Omental fat pad (tissue), 4 donors: ENCODE results near the gene SPATA19. TPM values are rescaled to one million over a fixed set of nuclear protein-coding genes. Genes with fewer than 3 reads are reported as not detected.

Source experiments
- ATAC-seq: fragments of 150-250 bp; one replicate; pipeline ENCODE4 v1.9.1; 2016; ENCODE audit warnings: mild to moderate bottlenecking, moderate library complexity; ENCODE audit not compliant: low FRiP score
- DNase-seq: peaks from one replicate; pipeline ENCODE4 v3.0.0-alpha.2; 2019; ENCODE audit warnings: low spot score
- total RNA-seq, 4 donors: library from RNA; depleted of rRNA; stranded (reverse); fragments of >200 nt; gene quantifications; one replicate each; pipeline ENCODE4 v1.1.0, GENCODE V29; 2016
- TF ChIP-seq, protein P1 (sequence below), 3 donors: fragments of 450-650 bp; IDR thresholded peaks; one replicate each; pipeline ENCODE4 v1.5.1; 2016 to 2017; ENCODE audit warnings: antibody characterized with exemption in 3 of 3, mild to moderate bottlenecking in 3 of 3, moderate library complexity in 2 of 3

Gene SPATA19
- total RNA-seq, 4 donors from 2014 or later: not detected

DNA sequence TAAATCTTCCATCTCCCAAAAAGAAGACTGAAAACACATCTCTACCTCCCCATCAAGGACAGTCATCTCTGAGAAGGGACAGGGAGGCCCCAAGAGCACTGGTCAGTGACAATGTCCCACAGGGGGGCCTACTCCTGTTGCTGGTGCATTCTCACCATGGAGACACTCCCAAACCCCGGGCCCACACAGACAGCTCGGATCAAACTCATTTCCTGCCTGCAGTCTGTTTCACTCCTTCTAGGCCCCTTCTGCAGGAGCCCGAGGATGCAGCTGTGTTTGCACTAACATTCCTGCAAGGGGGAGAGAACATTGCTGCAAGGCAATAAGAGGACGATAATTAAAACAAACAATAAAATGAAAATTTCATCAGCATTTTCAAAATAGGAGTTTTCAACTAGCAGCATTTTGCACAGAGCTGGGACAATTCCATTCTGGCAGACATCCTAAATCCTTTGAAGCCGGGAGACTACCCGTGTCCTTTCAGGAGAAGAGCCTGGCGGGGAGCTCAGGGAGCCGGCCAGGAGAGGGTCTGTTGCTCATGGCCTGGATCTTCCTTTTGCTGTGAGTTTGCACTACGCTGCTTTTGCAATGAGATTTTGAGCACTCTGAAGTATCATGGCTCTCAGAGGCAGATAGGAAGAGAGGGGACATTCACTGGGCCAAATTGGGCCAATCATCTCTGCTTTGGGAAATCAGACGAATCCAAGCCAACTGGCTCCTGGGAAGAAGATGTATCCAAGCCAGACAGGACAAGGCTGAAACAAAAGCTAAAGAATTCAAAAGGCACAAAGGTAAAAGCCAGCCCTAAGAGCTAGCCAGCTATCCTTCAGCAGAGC is 33.2 kb downstream of the SPATA19 start:
- no peak for DNase-seq
- TF ChIP-seq, protein P1, sequence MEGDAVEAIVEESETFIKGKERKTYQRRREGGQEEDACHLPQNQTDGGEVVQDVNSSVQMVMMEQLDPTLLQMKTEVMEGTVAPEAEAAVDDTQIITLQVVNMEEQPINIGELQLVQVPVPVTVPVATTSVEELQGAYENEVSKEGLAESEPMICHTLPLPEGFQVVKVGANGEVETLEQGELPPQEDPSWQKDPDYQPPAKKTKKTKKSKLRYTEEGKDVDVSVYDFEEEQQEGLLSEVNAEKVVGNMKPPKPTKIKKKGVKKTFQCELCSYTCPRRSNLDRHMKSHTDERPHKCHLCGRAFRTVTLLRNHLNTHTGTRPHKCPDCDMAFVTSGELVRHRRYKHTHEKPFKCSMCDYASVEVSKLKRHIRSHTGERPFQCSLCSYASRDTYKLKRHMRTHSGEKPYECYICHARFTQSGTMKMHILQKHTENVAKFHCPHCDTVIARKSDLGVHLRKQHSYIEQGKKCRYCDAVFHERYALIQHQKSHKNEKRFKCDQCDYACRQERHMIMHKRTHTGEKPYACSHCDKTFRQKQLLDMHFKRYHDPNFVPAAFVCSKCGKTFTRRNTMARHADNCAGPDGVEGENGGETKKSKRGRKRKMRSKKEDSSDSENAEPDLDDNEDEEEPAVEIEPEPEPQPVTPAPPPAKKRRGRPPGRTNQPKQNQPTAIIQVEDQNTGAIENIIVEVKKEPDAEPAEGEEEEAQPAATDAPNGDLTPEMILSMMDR (IDR thresholded peaks at IDR 0.05): no peak
- ATAC-seq: no peak

DNA sequence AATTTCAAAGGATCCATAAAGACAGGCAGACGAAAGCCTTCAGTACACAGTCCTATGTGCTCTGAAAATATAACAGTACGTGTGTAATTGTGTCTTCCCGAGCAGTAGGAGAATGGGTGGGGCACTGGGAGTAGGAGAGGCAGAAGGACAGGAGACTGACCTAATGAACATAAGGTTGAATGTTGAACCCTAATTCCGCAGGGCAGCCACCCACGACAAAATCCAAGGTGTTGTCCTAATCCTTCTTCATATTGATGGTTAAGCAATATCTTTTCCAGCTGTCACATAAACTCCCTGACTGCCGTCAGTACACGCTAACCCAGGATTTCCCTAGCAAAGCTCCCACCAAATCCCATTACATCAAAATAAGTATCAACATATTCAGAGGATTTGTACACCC is 34.5 kb downstream of the SPATA19 start:
- TF ChIP-seq, protein P1 (IDR thresholded peaks at IDR 0.05): no peak
- no peak for ATAC-seq

DNA sequence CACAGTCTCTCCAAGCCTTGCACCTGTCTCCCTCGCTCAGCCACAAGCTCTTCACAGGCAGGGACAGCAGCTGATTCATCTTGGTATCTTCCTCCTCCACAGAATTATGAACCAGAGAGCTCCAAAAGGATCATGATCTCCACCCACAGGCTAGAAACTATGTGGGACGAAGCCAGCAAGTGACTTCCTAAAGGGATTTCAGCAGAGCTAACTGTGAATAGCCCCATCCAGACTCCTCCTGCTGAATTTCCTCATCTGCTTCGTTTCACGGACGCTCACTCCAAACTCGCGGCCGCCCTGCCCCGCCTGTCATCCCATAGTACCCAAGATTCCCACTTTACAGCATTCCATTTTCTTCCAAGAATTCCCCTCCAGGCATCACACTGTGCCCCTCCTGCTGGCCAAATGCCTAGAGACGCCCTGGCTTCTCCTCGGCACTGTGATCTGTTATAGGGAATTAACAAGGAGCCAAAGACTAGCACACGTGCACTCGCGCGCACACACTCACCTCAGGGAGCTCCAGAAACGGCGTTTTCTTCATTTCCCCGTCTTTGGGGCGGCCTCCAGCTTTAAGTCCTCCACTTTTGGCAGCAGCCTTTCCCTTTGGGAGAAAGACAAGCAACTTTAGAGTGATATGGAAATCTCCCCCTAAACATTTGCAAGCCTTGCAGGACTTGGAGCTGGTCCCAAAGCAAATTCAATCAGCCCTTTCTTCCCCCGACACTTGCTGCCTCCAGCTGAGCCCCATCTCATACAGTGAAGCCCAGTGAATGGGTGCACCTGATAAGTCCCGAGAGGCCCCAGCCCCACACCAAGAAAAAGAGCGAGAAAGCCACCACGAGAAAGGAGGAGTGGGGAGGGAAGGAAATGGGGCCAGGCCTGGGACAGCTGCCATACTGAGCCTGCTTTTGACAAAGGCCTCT is 35.5 kb downstream of the SPATA19 start:
- TF ChIP-seq, protein P1 (IDR thresholded peaks at IDR 0.05): no peak
- DNase-seq (no peak), ATAC-seq (no peak)

More for the DNA sequence above, 34.5 kb downstream of the SPATA19 start:
- DNase-seq: no peak

DNA sequence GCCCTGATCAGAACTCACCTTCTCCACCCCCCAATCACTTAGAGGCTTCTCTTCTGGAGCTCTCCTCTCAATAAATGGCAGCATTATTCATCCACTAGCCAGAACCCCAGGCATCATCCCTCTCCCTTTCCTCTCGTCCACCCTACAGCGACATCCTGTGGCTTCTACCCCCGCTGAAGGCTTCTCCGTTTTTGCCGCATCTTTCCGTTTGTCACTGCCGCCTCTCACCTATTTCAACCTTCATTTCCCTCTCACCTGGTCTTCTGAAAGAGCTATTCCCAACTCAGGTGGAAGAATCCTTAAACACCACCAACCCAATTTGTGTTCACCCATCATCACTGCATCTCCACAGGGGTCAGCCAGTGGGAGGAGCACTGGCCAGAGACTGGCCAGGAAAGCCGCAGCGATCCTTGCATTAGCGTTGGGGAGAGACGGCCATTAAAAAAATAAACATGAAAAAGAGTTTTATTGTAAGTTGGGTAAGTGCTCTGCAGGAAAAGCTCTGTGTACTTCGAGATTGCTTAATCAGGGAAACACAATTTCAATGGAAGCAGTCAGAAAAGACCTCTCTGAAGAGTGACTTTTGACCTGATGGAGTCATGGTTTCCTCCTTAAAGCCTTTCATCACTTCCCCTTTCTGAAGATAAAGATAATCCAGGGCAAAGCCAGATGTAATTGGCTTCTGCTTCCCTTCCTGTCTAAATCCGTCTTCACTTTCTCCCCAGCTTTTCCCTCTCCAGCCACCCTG is 36.7 kb downstream of the SPATA19 start:
- TF ChIP-seq, protein P1 (IDR thresholded peaks at IDR 0.05): no peak
- DNase-seq (no peak), ATAC-seq (no peak)

DNA sequence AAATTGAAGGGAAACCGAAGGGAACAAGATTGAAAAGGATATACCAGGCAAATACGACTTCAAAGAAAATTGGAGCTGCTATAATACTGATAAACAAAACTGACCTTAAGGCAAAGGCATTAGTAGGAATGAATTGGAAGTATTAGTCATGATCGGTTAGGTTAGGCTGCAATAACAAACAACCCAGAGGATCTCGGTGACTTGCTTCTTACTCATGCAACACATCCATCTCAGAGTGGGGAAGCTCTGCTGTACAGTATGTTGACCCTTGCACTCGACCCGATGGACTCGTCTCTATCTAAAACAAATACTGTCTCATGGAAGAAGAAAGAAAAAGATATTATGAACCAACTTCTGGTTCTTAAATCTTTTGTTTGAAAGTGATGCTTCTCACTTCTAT is 42.3 kb downstream of the SPATA19 start:
- TF ChIP-seq, protein P1 (IDR thresholded peaks at IDR 0.05): no peak
- ATAC-seq (no peak), DNase-seq (no peak)

DNA sequence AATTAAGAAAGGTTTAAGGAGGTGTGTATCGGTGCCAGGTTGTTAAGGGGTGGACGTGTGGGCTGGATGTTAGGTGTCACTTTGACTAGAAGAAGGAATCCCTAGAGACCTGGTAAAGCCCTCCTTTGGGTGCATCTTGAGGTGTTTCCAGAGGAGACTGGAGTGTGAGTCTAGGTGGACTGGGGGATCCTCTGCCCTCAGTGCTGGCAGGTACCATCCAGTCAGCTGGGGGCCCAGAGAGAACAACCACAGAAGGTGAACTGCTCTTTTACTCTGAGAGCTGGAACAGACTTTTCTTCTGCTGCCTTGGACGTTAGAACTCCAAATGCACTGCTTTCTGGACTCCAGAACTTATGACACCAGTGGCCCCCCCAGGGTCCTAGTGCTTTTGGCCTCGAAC is 44.0 kb downstream of the SPATA19 start:
- DNase-seq (no peak), ATAC-seq (no peak)
- TF ChIP-seq, protein P1 (IDR thresholded peaks at IDR 0.05): no peak
